Renal cortex interstitium (tissue), 11 donors: Measurements from ENCODE around the gene HMGB2. TPM values are rescaled to one million over a fixed set of nuclear protein-coding genes. Genes with fewer than 3 reads are reported as not detected.

Source experiments
- DNase-seq, 11 donors: peaks; one replicate each; pipeline ENCODE4 v3.0.0-alpha.2; 2013; ENCODE audit warnings: low read depth in 9 of 11, low spot score in 4 of 11; ENCODE audit errors: extremely low read depth in 1 of 11
- polyA plus RNA-seq, 3 donors: library from polyadenylated mRNA; unstranded; fragments of 120-200 nt; gene quantifications; one replicate each; pipeline ENCODE4 v1.2.1, GENCODE V29; 2013; ENCODE audit not compliant: insufficient read length in 3 of 3

The HMGB2 gene
- polyA plus RNA-seq, 3 donors = 310 to 477 (median 411) TPM

DNA sequence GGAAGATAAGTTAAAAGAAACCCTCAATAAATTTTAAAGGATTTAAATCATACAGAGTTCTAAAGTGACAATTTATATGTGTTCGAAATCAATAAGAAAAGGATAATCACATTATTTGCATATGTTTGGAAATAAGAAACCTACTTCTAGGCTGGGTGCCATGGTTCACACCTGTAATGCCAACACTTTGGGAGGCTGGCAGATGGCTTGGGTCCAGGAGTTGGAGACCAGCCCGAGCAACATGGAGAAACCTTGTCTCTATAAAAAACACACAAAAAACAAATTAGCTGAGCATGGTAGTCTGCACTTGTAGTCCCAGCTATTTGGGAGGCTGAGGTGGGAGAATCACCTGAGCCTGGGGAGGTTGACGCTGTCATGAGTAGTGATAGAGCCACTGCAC is 28.5 kb upstream of the HMGB2 start:
- no peak for DNase-seq

GRCh38 chr4:173360587-173361221 is 26.5 kb upstream of the HMGB2 start:
- DNase-seq = no peak

- DNase-seq = no peak
Measured at GRCh38 chr4:173357939-173358338, 23.8 kb upstream of the HMGB2 start.

GRCh38 chr4:173347467-173347866 is 13.3 kb upstream of the HMGB2 start:
- no peak for DNase-seq

- DNase-seq = no peak
Measured at GRCh38 chr4:173346074-173346473, 11.9 kb upstream of the HMGB2 start.

DNA sequence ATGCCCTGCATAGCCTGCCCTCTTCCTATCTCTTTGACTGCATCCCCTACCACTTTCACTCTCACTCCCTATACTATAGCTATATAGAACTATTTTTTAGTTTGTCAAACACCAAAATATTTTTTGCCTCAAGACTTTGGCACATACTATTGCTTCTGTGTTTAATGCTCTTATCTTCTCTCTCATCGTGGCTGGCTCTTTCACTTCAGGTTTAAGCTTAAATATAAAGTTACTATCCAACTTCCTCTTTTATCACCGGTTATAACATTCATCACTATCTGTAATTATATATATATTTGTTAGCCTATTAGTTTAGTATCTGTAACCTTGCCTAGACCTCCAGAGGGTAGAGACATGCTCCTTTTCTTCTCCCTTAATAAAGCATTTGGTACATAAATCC is 11.5 kb upstream of the HMGB2 start:
- no peak for DNase-seq

GRCh38 chr4:173343832-173344397 is 9.8 kb upstream of the HMGB2 start:
- no peak for DNase-seq

- DNase-seq = no peak
Measured at GRCh38 chr4:173337463-173337862, 3.3 kb upstream of the HMGB2 start.

DNA sequence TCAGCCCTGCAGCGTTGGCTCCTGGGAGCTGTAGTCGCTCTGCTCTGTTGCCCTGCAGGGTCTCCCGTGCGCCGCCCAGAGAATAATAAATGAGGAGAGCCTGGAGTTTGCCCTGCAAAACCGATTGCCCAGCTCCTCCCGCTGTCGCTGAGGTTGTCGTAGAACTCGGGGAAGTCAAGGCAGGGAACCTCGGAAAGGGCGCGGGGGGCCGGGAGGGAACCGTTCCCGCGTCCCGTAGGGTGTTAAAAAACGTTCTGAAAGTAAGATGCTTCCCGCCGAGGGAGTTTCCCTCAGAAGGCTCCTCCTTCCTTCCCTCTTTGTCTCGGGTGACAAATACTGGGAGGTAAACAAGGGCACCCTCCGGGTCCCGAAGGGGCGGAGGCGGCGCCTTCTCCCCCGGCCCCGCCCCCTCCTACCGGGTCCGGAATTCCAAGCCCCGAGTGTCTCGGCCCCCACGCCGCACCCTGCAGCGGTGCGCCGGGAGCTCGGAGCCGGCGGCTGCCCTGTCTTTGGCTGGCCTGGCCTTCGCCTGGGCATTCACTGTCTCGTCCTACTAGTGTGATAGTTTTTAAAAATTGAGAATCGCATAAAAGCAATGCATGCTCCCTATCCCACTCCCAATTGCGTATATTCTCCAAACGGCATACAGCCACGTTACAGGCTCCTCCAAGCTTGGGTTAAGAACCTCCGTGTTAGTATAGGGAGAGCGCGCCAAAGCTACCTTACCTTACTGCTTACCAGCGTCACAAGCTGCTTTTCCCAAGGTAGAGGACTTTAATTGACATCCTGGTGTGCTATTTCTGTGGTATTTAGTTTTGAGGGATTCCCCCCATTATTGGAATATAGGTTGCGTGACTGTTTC is 964 bp upstream of the HMGB2 start:
- DNase-seq = peak; percentile 56 to 87 (median 78)

DNA sequence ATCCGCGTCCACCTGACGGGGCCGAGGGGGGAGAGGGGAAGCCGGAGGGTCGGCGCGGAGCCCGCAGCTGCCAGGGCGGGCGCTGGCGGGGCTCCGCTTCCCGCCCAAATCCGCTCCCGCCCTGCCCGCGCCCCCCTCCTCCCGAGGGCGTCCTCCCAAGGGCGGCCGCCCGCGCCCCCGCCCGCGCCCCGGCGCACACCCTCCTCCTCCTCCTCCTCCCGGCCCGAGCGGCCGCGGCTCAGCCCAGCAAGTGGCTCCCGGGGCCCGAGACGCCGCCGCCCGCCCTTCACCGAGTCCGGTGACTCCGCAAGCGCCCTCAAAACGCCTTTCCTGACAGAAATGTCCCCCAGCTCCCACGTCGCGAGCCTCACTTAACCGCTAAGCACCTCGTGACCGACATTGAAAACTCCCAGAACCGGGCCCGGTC is 487 bp downstream of the HMGB2 start:
- peak in 8 of 11 donors; percentile 19 to 53 (median 42) for DNase-seq

DNA sequence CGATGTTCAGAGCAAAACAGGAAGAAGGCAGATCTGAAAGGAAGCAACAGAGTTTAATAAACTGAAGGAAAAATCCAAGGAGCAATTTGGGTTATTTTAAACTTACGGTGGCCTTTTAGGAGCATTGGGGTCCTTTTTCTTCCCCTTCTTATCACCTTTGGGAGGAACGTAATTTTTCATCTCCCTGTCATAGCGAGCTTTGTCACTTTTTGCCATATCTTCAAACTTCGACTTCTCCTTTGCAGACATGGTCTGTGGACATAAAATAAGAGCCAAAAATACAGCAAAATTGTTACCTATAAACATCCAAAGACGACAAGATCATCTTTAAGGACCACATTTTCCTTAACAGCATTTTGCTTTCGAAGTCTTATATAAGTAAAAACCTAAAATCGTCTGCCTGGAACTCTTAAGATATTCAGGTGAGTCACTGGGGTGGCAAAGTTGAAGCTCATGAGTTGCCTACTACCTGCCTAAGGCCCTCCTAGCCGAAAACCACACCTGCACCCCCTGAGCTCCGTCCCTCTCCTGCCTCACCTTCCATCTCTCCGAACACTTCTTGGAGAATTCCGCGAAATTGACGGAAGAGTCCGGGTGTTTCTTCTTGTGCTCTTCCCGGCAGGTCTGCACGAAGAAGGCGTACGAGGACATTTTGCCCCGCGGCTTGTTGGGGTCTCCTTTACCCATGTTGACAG is 1.0 kb downstream of the HMGB2 start:
- DNase-seq = peak in 2 of 11 donors; percentile 8 to 12

- DNase-seq = no peak
Measured at GRCh38 chr4:173332021-173332487, 2.1 kb downstream of the HMGB2 start.

GRCh38 chr4:173330590-173330989 is 3.6 kb downstream of the HMGB2 start:
- no peak for DNase-seq

GRCh38 chr4:173328236-173328901 is 5.8 kb downstream of the HMGB2 start:
- DNase-seq = no peak

DNA sequence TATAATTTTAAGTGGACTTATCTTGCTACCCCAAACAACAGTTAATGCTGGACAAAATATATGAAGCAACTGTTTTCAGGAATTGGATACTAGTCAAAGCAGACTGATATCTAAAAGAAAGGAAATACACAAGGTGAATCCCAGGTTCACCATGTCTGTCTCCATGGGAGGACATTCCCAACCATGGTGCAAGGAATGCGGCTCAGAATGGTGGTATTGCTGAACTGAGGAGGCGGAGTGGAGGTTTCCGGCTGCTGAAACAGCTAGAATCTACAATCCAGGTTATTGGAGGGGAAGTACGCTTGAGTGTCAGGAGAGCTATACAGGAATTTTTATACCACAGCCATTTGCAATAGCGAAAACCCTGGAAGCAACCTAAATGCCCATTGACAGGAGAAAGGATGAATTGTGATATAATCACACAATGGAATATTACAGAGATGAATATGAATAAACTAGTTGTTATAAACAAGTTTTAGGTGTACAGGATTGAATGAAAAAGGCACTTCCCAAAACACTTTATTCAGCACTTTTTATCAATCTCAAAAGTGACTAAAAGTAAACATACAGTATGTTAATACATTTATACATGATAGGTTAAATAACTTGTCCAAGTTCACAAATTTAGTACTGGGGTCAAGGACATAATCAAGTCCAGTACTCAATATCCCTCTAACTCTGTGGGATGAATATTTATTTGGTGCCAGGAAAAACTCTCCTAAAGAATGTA is 9.0 kb downstream of the HMGB2 start:
- DNase-seq = no peak

- no peak for DNase-seq
Measured at GRCh38 chr4:173319696-173320095, 14.5 kb downstream of the HMGB2 start.

GRCh38 chr4:173318648-173319211 is 15.4 kb downstream of the HMGB2 start:
- DNase-seq = no peak

DNA sequence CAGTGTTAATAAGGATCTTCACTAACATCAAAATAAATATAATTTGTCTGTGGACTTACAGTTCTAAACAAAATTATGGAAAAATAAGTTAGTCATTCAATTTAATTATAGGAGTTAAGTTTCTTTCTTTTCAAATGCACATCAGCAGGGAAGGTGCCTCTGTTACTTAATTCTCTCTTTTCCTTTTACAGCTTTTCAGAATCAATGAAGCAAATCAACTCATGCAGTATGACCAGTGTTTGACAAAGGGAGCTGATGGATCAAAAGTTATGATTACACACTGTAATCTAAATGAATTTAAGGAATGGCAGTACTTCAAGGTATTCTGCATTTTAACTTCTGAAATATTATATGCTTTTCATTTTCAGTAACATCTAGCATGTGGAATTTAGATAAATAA is 15.9 kb downstream of the HMGB2 start:
- no peak for DNase-seq
